SK-N-SH treated with all-trans-retinoic acid at 6 μM for 48 hours (cell line): ENCODE measurements around the gene LEMD3.

Experiments
- ATAC-seq: fragments of 200-7000 bp; cut with Tn5 transposase; 3 replicates; pipeline ENCODE4 v1.9.1; 2020; ENCODE audit warnings: mild to moderate bottlenecking, moderate library complexity
- ARNTL ChIP-seq: fragments of 450-650 bp; formaldehyde crosslinking; IDR thresholded peaks from 2 replicates; pipeline ENCODE4 v1.5.0; 2020; ENCODE audit warnings: low read depth, mild to moderate bottlenecking, moderate library complexity, borderline replicate concordance
- BACH2 ChIP-seq: fragments of 250-450 bp; sonication (Bioruptor Pico); IDR thresholded peaks from 2 replicates; pipeline ENCODE4 v1.9.0; 2021; ENCODE audit warnings: mild to moderate bottlenecking, borderline replicate concordance
- CREB5 ChIP-seq: fragments of 250-450 bp; sonication (Bioruptor Pico); IDR thresholded peaks from 2 replicates; pipeline ENCODE4 v1.5.1; 2020; ENCODE audit warnings: low read depth, mild to moderate bottlenecking, moderate library complexity
- CSDC2 ChIP-seq: fragments of 250-450 bp; sonication (Bioruptor Pico); IDR thresholded peaks from 2 replicates; pipeline ENCODE4 v1.5.0; 2020; ENCODE audit warnings: mild to moderate bottlenecking, moderate library complexity
- CSRNP3 ChIP-seq: fragments of 250-450 bp; sonication (Bioruptor Pico); IDR thresholded peaks from 2 replicates; pipeline ENCODE4 v1.5.1; 2021; ENCODE audit warnings: mild to moderate bottlenecking, moderate library complexity
- ESRRG ChIP-seq: fragments of 250-450 bp; sonication (Bioruptor Pico); IDR thresholded peaks from 2 replicates; pipeline ENCODE4 v1.6.1; 2021; ENCODE audit warnings: mild to moderate bottlenecking
- GLIS3 ChIP-seq: fragments of 250-450 bp; sonication (Bioruptor Pico); IDR thresholded peaks from 2 replicates; pipeline ENCODE4 v1.5.0; 2020; ENCODE audit warnings: mild to moderate bottlenecking, moderate library complexity
- ISL1 ChIP-seq: fragments of 250-450 bp; sonication (Bioruptor Pico); IDR thresholded peaks from 2 replicates; pipeline ENCODE4 v2.1.2; 2022; ENCODE audit warnings: mild to moderate bottlenecking, moderate library complexity
- OSR1 ChIP-seq: fragments of 250-450 bp; sonication (Bioruptor Pico); IDR thresholded peaks from 2 replicates; pipeline ENCODE4 v1.8.0; 2022; ENCODE audit warnings: moderate library complexity, mild to moderate bottlenecking, inconsistent platforms
- PATZ1 ChIP-seq: fragments of 250-450 bp; sonication (Bioruptor Pico); IDR thresholded peaks from 2 replicates; pipeline ENCODE4 v1.8.0; 2020; ENCODE audit warnings: mild to moderate bottlenecking, moderate library complexity, borderline replicate concordance
- POU6F1 ChIP-seq: fragments of 250-450 bp; sonication (Bioruptor Pico); IDR thresholded peaks from 2 replicates; pipeline ENCODE4 v1.8.0; 2021; ENCODE audit warnings: low read depth, mild to moderate bottlenecking, moderate library complexity, borderline replicate concordance
- RARB ChIP-seq: fragments of 250-450 bp; sonication (Bioruptor Pico); IDR thresholded peaks from 2 replicates; pipeline ENCODE4 v1.8.0; 2021; ENCODE audit warnings: mild to moderate bottlenecking, moderate library complexity
- TCF4 ChIP-seq: fragments of 250-450 bp; sonication (Bioruptor Pico); IDR thresholded peaks from 2 replicates; pipeline ENCODE4 v1.8.0; 2021; ENCODE audit warnings: mild to moderate bottlenecking, moderate library complexity, borderline replicate concordance
- TOX ChIP-seq: fragments of 250-450 bp; sonication (Bioruptor Pico); IDR thresholded peaks from 2 replicates; pipeline ENCODE4 v1.8.0; 2021; ENCODE audit warnings: mild to moderate bottlenecking, moderate library complexity, borderline replicate concordance
- TSHZ2 ChIP-seq: fragments of 250-450 bp; sonication (Bioruptor Pico); IDR thresholded peaks from 2 replicates; pipeline ENCODE4 v1.5.0; 2020; ENCODE audit warnings: mild to moderate bottlenecking, moderate library complexity
- ZC3H10 ChIP-seq: fragments of 250-450 bp; sonication (Bioruptor Pico); IDR thresholded peaks from 2 replicates; pipeline ENCODE4 v1.5.1; 2021; ENCODE audit warnings: mild to moderate bottlenecking, moderate library complexity
- ZFP30 ChIP-seq: fragments of 450-650 bp; formaldehyde crosslinking; IDR thresholded peaks from 2 replicates; pipeline ENCODE4 v1.5.0; 2022; ENCODE audit warnings: mild to moderate bottlenecking, moderate library complexity
- ZNF565 ChIP-seq: fragments of 450-650 bp; formaldehyde crosslinking; conservative IDR thresholded peaks from 2 replicates; pipeline ENCODE4 v1.5.0; 2020; ENCODE audit warnings: low read depth, mild to moderate bottlenecking, moderate library complexity
- ZNF70 ChIP-seq: fragments of 450-650 bp; formaldehyde crosslinking; IDR thresholded peaks from 2 replicates; pipeline ENCODE4 v1.5.0; 2020; ENCODE audit warnings: mild to moderate bottlenecking, moderate library complexity
- ZNF8 ChIP-seq: fragments of 450-650 bp; formaldehyde crosslinking; IDR thresholded peaks from 2 replicates; pipeline ENCODE4 v1.5.0; 2020; ENCODE audit warnings: mild to moderate bottlenecking, moderate library complexity

The LEMD3 gene

GRCh38 chr12:65121956-65122469, 47.4 kb upstream of the LEMD3 start (continued):
- no peak for TF ChIP-seq PATZ1
- TF ChIP-seq CREB5 (CRISPR knock-in tag): no peak
- no peak for TF ChIP-seq ZFP30 (CRISPR knock-in tag)
- TF ChIP-seq CSRNP3 (CRISPR knock-in tag): no peak

GRCh38 chr12:65122703-65123102, 46.7 kb upstream of the LEMD3 start:
- ATAC-seq: no peak
- TF ChIP-seq ZC3H10 (CRISPR knock-in tag) (no peak), ZNF565 (no peak), CSRNP3 (CRISPR knock-in tag) (no peak), CSDC2 (CRISPR knock-in tag) (no peak), ZNF8 (CRISPR knock-in tag) (no peak), ZFP30 (CRISPR knock-in tag) (no peak), ZNF70 (CRISPR knock-in tag) (no peak), TSHZ2 (CRISPR knock-in tag) (no peak), OSR1 (CRISPR knock-in tag) (no peak), ARNTL (CRISPR knock-in tag) (no peak), ESRRG (CRISPR knock-in tag) (no peak), TCF4 (CRISPR knock-in tag) (no peak), PATZ1 (no peak), POU6F1 (CRISPR knock-in tag) (no peak), GLIS3 (CRISPR knock-in tag) (no peak), RARB (CRISPR knock-in tag) (no peak), TOX (no peak), ISL1 (CRISPR knock-in tag) (no peak), BACH2 (CRISPR knock-in tag) (no peak), CREB5 (CRISPR knock-in tag) (no peak)
- TF ChIP-seq, all 23 proteins: peak for 0
